K562 (cell line): Measurements from ENCODE around the gene EZH1. TPM values are rescaled to one million over a fixed set of nuclear protein-coding genes. Genes with fewer than 3 reads are reported as not detected.
A peak's percentile ranks its signal among the peaks of the same experiment; 100 is the strongest.

Source experiments
- ATAC-seq: fragments of 200-7000 bp; cut with Tn5 transposase; 3 replicates; pipeline ENCODE4 v1.9.1; 2020; ENCODE audit warnings: moderate library complexity
- BruUV-seq: library from RNA; stranded (reverse); fragments of 400-500 nt; replicated peaks from 2 replicates; lab custom pipeline; 2021; lab: Mats Ljungman, UMichigan
- CTCF ChIA-PET: fragments of 300-600 bp; formaldehyde crosslinking; extraction: SDS; loops from one replicate; lab custom pipeline; 2021; ENCODE audit warnings: low intra/inter-chr PET ratio; lab: Yijun Ruan, JAX
- POLR2A ChIA-PET: fragments of 300-600, 350-650 bp; sonication (Branson Sonifier 250); formaldehyde crosslinking; extraction: SDS; loops from one replicate; lab custom pipeline; 2021; ENCODE audit warnings: antibody characterized with exemption, inconsistent platforms; lab: Yijun Ruan, JAX
- DNase-seq, 4 experiments: peaks; one replicate each; pipeline versions ENCODE4 v3.0.0 to v3.0.0-alpha.2; 2011 to 2018; ENCODE audit warnings: low spot score in 3 of 4, mixed read lengths in 3 of 4; ENCODE audit errors: extremely low read depth in 1 of 4
- FAIRE-seq: peaks from 2 replicates; lab custom pipeline; 2011; peaks lifted over from hg19 to GRCh38; lab: Jason Lieb, UNC
- H2AFZ ChIP-seq: 2 replicates; pipeline ENCODE4 v1.6.0; 2011; ENCODE audit warnings: low read depth, low read length, control low read depth, inconsistent platforms
- H3K27ac ChIP-seq: fragments of 200-600 bp; 3 replicates; pipeline ENCODE4 v1.8.0; 2011; ENCODE audit warnings: low read depth, mild to moderate bottlenecking, control low read depth, inconsistent platforms, low read length, moderate library complexity, mixed read lengths; ENCODE audit errors: extremely low read depth
- H3K27me3 ChIP-seq, 2 experiments: fragments of 300-600 bp in 1 of 2; 2 replicates in 1 of 2; 3 replicates in 1 of 2; pipeline versions ENCODE4 v1.6.0 to v1.8.0; 2011; ENCODE audit warnings: inconsistent platforms in 2 of 2, low read length in 2 of 2, mild to moderate bottlenecking in 1 of 2, mixed read lengths in 1 of 2, moderate library complexity in 1 of 2; ENCODE audit not compliant: control insufficient read depth in 2 of 2, insufficient read depth in 2 of 2
- H3K36me3 ChIP-seq: fragments of 300-600 bp; 3 replicates; pipeline ENCODE4 v1.8.0; 2011; ENCODE audit warnings: mild to moderate bottlenecking, low read length, inconsistent platforms; ENCODE audit not compliant: control insufficient read depth, insufficient read depth
- H3K4me1 ChIP-seq, 2 experiments: fragments of 200-600 bp in 1 of 2; replicated peaks in 1 of 2; 2 replicates in 1 of 2; 3 replicates in 1 of 2; pipeline versions ENCODE4 v1.5.1 to v1.8.0; 2011; ENCODE audit warnings: inconsistent platforms in 2 of 2, low read length in 2 of 2, mild to moderate bottlenecking in 1 of 2, mixed read lengths in 1 of 2, moderate library complexity in 1 of 2; ENCODE audit not compliant: control insufficient read depth in 2 of 2, insufficient read depth in 2 of 2
- H3K4me2 ChIP-seq: 2 replicates; pipeline ENCODE4 v1.6.1; 2011; ENCODE audit warnings: low read length, control low read depth, inconsistent platforms, mixed read lengths; ENCODE audit not compliant: insufficient read depth
- H3K4me3 ChIP-seq: fragments of 200-600 bp; sonication (generic), shearing (Covaris generic); 2 replicates; pipeline ENCODE4 v1.5.1; 2016; ENCODE audit warnings: control low read depth, inconsistent platforms
- H3K79me2 ChIP-seq: fragments of 200-600 bp; 3 replicates; pipeline ENCODE4 v1.8.0; 2011; ENCODE audit warnings: low read length, inconsistent platforms; ENCODE audit not compliant: control insufficient read depth, insufficient read depth
- H3K9ac ChIP-seq, 2 experiments: 2 replicates each; pipeline versions ENCODE4 v1.6.0 to v1.6.1; 2011; ENCODE audit warnings: low read depth in 2 of 2, low read length in 2 of 2, control low read depth in 1 of 2, inconsistent platforms in 1 of 2, mild to moderate bottlenecking in 1 of 2, mixed read lengths in 1 of 2; ENCODE audit not compliant: insufficient read depth in 1 of 2
- H3K9me1 ChIP-seq: one replicate; pipeline ENCODE4 v1.6.0; 2011; ENCODE audit warnings: inconsistent platforms, mild to moderate bottlenecking, low read length, moderate library complexity; ENCODE audit not compliant: control insufficient read depth, insufficient read depth
- H3K9me3 ChIP-seq: replicated peaks from 2 replicates; pipeline ENCODE4 v1.5.1; 2011; ENCODE audit warnings: low read depth, low read length, inconsistent platforms; ENCODE audit not compliant: control insufficient read depth, insufficient read depth
- H4K20me1 ChIP-seq: replicated peaks from 2 replicates; pipeline ENCODE4 v1.6.1; 2011; ENCODE audit warnings: low read length, inconsistent platforms, mixed read lengths; ENCODE audit not compliant: control insufficient read depth, insufficient read depth
- CC2D1A ChIP-seq: fragments of 450-650 bp; IDR thresholded peaks from 2 replicates; pipeline ENCODE4 v1.6.1; 2017; ENCODE audit warnings: mild to moderate bottlenecking
- HDAC6 ChIP-seq: IDR thresholded peaks from 2 replicates; pipeline ENCODE4 v1.6.1; 2012; ENCODE audit warnings: low read depth, mild to moderate bottlenecking, control low read depth, inconsistent platforms, low read length, moderate library complexity
- STAG1 ChIP-seq: sonication (generic); formaldehyde crosslinking; IDR thresholded peaks from 2 replicates; pipeline ENCODE4 v1.5.0; 2020; ENCODE audit warnings: missing genetic modification reagents, borderline replicate concordance
- ZNF561 ChIP-seq: fragments of 450-650 bp; formaldehyde crosslinking; conservative IDR thresholded peaks from 2 replicates; pipeline ENCODE4 v1.4.0; 2020; ENCODE audit warnings: mild to moderate bottlenecking, moderate library complexity
- WGBS: fragments of 100-300 bp; shearing (Covaris generic); methylation state at CpG from one replicate; pipeline ENCODE4 v1.1.6; 2016; ENCODE audit warnings: low coverage, mixed read lengths; ENCODE audit not compliant: insufficient coverage; ENCODE audit errors: missing lambda C conversion rate; 5-methylcytosine and 5-hydroxymethylcytosine counted together
- in situ Hi-C: fragments of 300-500 bp; cut with MboI; formaldehyde crosslinking; loops from 4 replicates; pipeline ENCODE4 v1.15.0; 2018; ENCODE audit warnings: inconsistent platforms, mixed read lengths
- intact Hi-C: fragments of 100-400 bp; cut with micrococcal nuclease; formaldehyde crosslinking; loops from 2 replicates; pipeline ENCODE4 v1.14.2; 2022
- polyA plus RNA-seq, 8 experiments: library from polyadenylated mRNA; depleted of rRNA in 4 of 8; stranded (reverse) in 5 of 8; unstranded in 3 of 8; fragments of >200 nt; fragmentation: Nextera tagmentation in 2 of 8; fragmentation: Illumina TruSeq in 1 of 8; extraction: Ambion mirVana in 2 of 8; extraction: Trizol in 1 of 8; gene quantifications; 2 replicates each; pipeline versions ENCODE4 v1.2.1 to v1.2.3, GENCODE V29; 2011 to 2014; ENCODE audit warnings: inconsistent platforms in 1 of 8, missing spikeins in 1 of 8
- total RNA-seq, 7 experiments: library from RNA; depleted of rRNA in 6 of 7; stranded (reverse); fragments of >200 nt in 6 of 7; fragmentation: Illumina TruSeq in 2 of 7; extraction: Trizol in 2 of 7; gene quantifications; 2 replicates each; pipeline versions ENCODE4 v1.2.1 to v1.2.3, GENCODE V29; 2011 to 2021; ENCODE audit warnings: low replicate concordance in 1 of 7
- TF ChIP-seq, protein P1 (sequence below): sonication (generic); formaldehyde crosslinking; IDR thresholded peaks from 2 replicates; pipeline ENCODE4 v1.8.0; 2022; ENCODE audit warnings: mild to moderate bottlenecking, missing genetic modification reagents
- TF ChIP-seq, protein P2 (sequence below): conservative IDR thresholded peaks from 2 replicates; pipeline ENCODE4 v1.6.1; 2011; ENCODE audit warnings: low read depth, mild to moderate bottlenecking, low read length; ENCODE audit not compliant: control insufficient read depth

EZH1 gene
- total and polyA plus RNA-seq, 9 of the 15 experiments (the other 6 are each of a cell fraction or from before 2014, with no cell fraction given) = 8.6 to 40.8 (median 22.9) TPM

DNA sequence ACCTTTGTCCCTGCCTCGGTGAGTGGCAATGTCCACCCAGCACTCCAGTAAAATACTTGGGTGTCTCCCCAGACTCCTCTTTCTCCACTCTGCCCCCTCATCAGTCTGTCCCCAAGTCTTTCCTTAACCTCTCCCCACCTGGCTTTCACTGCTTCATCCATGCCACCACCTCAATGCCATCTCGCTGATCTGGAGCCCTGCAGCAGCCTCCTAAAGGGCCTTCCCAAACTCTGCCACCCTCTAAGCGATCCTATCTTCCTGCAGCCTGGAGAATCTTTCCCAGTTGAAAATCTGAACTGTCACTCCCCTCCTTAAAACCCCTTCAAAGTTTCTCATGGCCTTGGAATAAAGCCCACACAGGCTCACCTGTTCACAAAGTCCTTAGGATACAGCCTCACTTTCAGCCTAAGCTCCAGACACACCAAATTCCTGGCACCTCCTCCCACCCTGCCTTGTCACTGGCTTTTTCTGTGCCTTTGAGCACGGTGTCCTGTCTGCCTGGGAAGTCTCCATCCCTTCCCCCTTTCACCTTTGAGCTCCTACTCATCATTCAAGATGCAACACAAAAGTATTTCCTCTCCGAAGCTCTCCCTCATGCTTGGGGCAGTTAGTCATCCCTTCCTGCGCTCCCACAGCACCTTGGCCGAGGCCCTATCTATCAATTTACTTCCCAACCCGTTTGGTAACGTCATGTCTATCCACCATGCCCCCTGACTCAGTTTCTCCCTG lies 38.4 kb upstream of the EZH1 start:
- peaks cover 28 to 79% of the 10 kb centered on the region in 2 experiments; a peak in 4 of 5 replicates for H3K4me1 ChIP-seq
- peaks cover 73% of the 10 kb centered on the region for H3K36me3 ChIP-seq
- ChIA-PET POLR2A (interaction anchor here (0.7 to 5.2 kb wide), 3 partner anchors 10 to 36 kb away, joined by 3 to 47 read pairs (median 4); partner anchors contain the start of genes CNTD1, COA3 and VPS25), CTCF (no interaction called here)
- H3K9me1 ChIP-seq = no peaks in the 10 kb centered on the region
- H3K4me2 ChIP-seq = no peak overlapping the region
- 88% methylated on average over 9 of the region's 9 CpGs for WGBS
- H2AFZ ChIP-seq = no peak overlapping the region
- H3K4me3 ChIP-seq = no peak overlapping the region
- ATAC-seq = no peak
- no peak for FAIRE-seq
- TF ChIP-seq HDAC6 (no peak), STAG1 (no peak), CC2D1A (no peak), ZNF561 (CRISPR knock-in tag) (no peak)
- TF ChIP-seq, protein P1, sequence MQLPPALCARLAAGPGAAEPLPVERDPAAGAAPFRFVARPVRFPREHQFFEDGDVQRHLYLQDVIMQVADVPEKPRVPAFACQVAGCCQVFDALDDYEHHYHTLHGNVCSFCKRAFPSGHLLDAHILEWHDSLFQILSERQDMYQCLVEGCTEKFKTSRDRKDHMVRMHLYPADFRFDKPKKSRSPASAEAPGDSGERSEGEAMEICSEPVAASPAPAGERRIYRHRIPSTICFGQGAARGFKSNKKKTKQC (CRISPR knock-in tag) = no peak
- TF ChIP-seq, protein P2, sequence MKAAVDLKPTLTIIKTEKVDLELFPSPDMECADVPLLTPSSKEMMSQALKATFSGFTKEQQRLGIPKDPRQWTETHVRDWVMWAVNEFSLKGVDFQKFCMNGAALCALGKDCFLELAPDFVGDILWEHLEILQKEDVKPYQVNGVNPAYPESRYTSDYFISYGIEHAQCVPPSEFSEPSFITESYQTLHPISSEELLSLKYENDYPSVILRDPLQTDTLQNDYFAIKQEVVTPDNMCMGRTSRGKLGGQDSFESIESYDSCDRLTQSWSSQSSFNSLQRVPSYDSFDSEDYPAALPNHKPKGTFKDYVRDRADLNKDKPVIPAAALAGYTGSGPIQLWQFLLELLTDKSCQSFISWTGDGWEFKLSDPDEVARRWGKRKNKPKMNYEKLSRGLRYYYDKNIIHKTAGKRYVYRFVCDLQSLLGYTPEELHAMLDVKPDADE = 0 out of 2 replicates have a peak, but pooled peaks have one; percentile 4
- H3K27me3 ChIP-seq = no peaks in the 10 kb centered on the region
- no peak overlapping the region for H3K27ac ChIP-seq
- no peak for DNase-seq
- BruUV-seq = no TSS peak
- H3K9me3 ChIP-seq = no peaks in the 10 kb centered on the region
- H3K9ac ChIP-seq = peak overlapping the region in 1 of 2 experiments; percentile 98; a peak in 2 of 4 replicates
- in situ Hi-C loops (no loop called here), intact Hi-C loops (no loop called here)
- H4K20me1 ChIP-seq = no peaks in the 10 kb centered on the region
- H3K79me2 ChIP-seq = peaks cover 33% of the 10 kb centered on the region
